A204.1 (cell line): Measurements from ENCODE around the gene PSMB10.
"Not testable (repeated sequence)": the region's sequence is repeated elsewhere in the genome, so short reads cannot be mapped to it uniquely, and the experiment has no call there.

ENCODE experiments used
- FAIRE-seq: peaks from 2 replicates; lab custom pipeline; 2012; peaks lifted over from hg19 to GRCh38; lab: Jason Lieb, UNC

PSMB10 gene

GRCh38 chr16:67936124-67936879 is at the start of gene PSMB10:
PSMB10 (minus strand) TSS chr16:67936850; CDS start chr16:67936749, 101 bp downstream.
- no peak for FAIRE-seq

- no peak for FAIRE-seq
Observed at GRCh38 chr16:67982011-67982696, 45.5 kb upstream of the PSMB10 start.

- FAIRE-seq, result no peak
Observed at GRCh38 chr16:67979955-67980678, 43.5 kb upstream of the PSMB10 start, which contains the start of gene DPEP3. DPEP3 (minus strand) TSS chr16:67980499; CDS start chr16:67980380, 119 bp downstream.

GRCh38 chr16:67977469-67978227 is 41.0 kb upstream of the PSMB10 start:
- no peak for FAIRE-seq

GRCh38 chr16:67977005-67977404 is 40.4 kb upstream of the PSMB10 start:
- FAIRE-seq, result no peak

GRCh38 chr16:67976205-67976604 is 39.6 kb upstream of the PSMB10 start:
- no peak for FAIRE-seq

- FAIRE-seq, result no peak
Observed at GRCh38 chr16:67975321-67976105, 38.9 kb upstream of the PSMB10 start.

- not testable (repeated sequence) for FAIRE-seq
Observed at GRCh38 chr16:67972285-67972684, 35.6 kb upstream of the PSMB10 start.

GRCh38 chr16:67971111-67971510 is 34.5 kb upstream of the PSMB10 start:
- no peak for FAIRE-seq

- FAIRE-seq, result no peak
Observed at GRCh38 chr16:67969254-67970039, 32.8 kb upstream of the PSMB10 start.

- no peak for FAIRE-seq
Observed at GRCh38 chr16:67968400-67969253, 32.0 kb upstream of the PSMB10 start, which contains the start of gene SLC12A4. SLC12A4 (minus strand) TSS chr16:67968637; CDS start chr16:67968553, 84 bp downstream.

- no peak for FAIRE-seq
Observed at GRCh38 chr16:67967958-67968399, 31.3 kb upstream of the PSMB10 start.

- no peak for FAIRE-seq
Observed at GRCh38 chr16:67967183-67967957, 30.7 kb upstream of the PSMB10 start.

GRCh38 chr16:67966549-67967182 is 30.0 kb upstream of the PSMB10 start:
- no peak for FAIRE-seq

- FAIRE-seq, result no peak
Observed at GRCh38 chr16:67965668-67966548, 29.3 kb upstream of the PSMB10 start.

GRCh38 chr16:67964477-67965131 is 28.0 kb upstream of the PSMB10 start:
- FAIRE-seq, result no peak
